ENCODE measurements around the gene TTC39B.

TTC39B gene

DNA sequence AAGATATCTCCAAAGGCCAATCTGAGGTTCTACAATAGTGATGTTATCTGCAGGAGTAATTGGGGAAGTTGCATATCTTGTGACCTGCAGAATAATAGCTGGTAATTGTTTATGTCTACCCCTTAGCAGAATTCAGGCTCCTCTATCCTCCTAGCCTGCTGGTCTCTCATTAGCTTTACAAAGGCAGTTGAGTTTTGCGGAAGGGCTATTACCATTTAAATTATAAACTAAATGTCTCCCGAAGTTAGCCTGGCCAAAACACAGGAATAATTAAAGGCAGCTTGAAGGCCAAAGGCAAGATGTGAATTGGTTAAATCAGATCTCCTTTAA lies 168.7 kb downstream of the TTC39B start:
- TF ChIP-seq, protein P1, sequence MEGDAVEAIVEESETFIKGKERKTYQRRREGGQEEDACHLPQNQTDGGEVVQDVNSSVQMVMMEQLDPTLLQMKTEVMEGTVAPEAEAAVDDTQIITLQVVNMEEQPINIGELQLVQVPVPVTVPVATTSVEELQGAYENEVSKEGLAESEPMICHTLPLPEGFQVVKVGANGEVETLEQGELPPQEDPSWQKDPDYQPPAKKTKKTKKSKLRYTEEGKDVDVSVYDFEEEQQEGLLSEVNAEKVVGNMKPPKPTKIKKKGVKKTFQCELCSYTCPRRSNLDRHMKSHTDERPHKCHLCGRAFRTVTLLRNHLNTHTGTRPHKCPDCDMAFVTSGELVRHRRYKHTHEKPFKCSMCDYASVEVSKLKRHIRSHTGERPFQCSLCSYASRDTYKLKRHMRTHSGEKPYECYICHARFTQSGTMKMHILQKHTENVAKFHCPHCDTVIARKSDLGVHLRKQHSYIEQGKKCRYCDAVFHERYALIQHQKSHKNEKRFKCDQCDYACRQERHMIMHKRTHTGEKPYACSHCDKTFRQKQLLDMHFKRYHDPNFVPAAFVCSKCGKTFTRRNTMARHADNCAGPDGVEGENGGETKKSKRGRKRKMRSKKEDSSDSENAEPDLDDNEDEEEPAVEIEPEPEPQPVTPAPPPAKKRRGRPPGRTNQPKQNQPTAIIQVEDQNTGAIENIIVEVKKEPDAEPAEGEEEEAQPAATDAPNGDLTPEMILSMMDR (conservative IDR thresholded peaks at IDR 0.05; ENCODE audit: low read length), result no peak
- DNase-seq (ENCODE audit: low read depth), result no peak
- H3K4me3 ChIP-seq (ENCODE audit: low read length), result no peak overlapping the region

DNA sequence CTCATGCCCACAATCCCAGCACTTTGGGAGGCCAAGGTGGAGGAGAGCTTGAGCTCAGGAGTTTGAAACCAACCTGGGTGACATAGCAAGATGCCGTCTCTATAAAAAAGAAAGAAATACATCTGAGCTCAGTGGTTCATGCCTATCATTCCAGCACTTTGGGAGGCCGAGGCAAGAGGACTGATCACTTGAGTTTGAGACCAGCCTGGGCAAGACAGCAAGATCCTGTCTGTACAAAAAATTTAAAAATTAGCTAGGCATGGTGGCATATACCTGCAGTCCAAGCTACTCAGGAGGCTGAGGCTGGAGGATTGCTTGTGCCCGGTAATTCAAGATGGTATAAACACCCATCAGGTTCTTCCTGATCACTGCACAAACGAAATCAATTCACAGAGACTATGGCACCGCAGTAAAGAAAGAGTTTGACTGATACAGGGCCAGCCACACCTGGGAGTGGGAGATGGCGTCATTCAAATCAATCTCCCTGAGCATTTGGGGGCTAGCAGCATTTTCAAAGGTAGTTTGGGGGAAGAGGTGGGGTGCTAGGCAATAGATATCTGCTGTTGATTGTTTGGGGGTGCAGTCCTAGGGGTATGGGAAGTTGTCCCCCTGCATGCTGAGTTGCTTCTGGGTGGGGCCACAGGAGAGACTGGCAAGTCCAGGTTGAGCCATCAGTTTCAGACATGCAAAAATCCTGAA lies 169.2 kb downstream of the TTC39B start:
- no peak for DNase-seq (ENCODE audit: low read depth)
- no peak overlapping the region for H3K4me3 ChIP-seq (ENCODE audit: low read length)
- TF ChIP-seq, protein P1 (conservative IDR thresholded peaks at IDR 0.05; ENCODE audit: low read length), result no peak

DNA sequence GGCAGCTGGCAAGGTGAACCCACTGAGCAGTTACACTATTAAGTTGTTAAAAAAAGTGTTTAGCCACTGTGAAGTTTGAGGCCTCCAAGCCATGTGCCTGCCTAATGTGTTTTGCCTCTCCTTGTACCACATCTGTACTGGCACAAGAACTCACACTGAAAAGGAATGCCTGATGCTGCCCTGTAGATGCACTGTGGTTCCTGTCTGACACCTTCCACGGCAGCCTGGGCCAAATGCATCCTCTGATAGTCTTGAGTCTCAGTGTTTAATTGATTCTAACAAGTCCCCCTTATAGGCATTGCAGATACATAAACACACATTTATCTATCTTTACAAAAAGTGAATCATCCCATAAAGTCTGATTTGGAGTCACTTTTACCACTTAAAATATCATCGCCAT lies 169.9 kb downstream of the TTC39B start:
- no peak overlapping the region for H3K4me3 ChIP-seq (ENCODE audit: low read length)
- TF ChIP-seq, protein P1 (conservative IDR thresholded peaks at IDR 0.05; ENCODE audit: low read length), result no peak
- no peak for DNase-seq (ENCODE audit: low read depth)

DNA sequence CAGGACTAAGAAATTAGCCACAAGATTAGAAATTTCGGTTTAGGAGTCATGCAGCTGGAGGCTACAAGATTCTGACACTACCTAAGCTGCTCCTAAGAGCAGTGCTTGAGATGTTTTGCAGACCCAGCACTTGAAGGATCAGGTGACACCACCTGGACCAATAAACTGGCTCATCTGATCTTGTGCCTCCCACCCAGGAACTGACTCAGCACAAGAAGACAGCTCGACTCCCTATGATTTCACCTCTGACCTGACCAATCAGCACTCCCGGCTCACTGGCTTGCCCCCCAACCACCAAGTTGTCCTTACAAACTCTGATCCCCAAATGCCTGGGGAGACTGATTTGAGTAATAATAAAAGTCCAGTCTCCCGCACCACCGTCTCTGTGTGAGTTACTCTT lies 170.4 kb downstream of the TTC39B start:
- TF ChIP-seq, protein P1 (conservative IDR thresholded peaks at IDR 0.05; ENCODE audit: low read length), result no peak
- no peak for DNase-seq (ENCODE audit: low read depth)
- H3K4me3 ChIP-seq (ENCODE audit: low read length), result no peak overlapping the region

DNA sequence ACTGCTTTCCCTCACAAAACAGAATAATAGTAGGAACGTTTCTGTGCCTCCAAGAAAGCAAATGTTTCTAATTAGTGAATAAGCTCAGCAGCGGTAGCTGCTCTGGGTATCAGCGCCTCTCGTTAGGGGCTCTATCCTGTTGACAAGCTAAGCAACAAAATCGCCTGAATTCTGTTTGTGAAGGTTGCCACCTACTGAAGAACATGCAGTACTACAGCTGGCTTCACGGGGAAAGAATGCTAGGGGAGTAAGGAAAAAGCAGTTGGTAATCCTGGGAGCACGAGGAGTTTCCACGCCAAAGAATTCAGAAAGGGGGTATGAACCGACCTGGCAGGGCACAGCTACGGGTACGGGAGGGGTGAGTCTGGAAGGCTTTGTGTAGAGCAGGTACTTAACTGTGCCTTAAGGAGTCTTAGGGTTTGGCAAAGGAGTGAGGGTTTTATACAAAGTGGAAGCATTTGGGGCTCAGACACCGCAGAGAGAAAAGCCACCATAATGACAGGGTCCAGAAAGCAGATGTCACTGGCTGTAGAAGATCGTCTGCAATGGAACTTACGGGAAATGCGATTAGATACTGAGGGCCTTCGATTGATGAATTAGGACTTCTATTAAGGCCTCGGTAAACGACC lies 171.7 kb downstream of the TTC39B start:
- peak overlapping the region; percentile 46 for H3K4me3 ChIP-seq (ENCODE audit: low read length)
- peak; percentile 80 for DNase-seq (ENCODE audit: low read depth)
- TF ChIP-seq, protein P1 (conservative IDR thresholded peaks at IDR 0.05; ENCODE audit: low read length), result peak; percentile 96

DNA sequence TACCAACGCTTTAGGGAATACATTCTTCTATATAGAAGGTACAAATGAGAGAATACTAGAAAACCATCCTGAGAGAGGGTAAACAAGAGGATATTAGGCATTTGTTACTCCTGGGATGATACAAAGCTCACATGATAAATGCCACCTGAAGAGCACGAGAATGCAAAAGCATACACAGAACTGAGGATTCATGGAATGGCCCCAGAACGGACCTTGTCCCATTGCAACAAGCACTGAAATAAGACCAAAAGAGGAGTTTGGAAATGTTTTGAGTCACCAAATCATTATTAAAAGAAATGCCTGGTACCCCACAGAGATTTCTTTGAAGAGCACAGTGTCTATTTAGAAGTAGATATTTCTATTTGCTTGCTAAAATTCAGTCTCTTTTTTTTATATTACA lies 173.5 kb downstream of the TTC39B start:
- DNase-seq (ENCODE audit: low read depth), result no peak
- TF ChIP-seq, protein P1 (conservative IDR thresholded peaks at IDR 0.05; ENCODE audit: low read length), result no peak
- no peak overlapping the region for H3K4me3 ChIP-seq (ENCODE audit: low read length)

DNA sequence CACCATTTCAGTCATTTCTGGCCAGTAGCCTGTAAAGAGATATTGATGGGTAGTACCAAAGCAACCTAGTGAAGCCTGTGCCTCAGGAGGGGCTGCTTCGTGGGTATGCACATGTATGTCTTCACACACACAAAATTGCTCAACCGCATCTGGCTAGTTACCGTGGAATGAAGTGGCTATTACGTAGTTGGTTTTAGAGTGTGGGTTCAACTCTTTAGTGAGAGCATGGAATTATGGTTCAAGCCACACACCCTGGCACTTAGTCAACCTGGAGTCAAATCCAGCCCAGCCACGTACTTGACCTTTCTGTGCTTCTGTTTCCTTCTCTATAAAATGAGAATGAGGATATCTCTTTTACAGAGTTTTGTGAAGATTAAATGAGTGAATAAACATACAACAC lies 174.9 kb downstream of the TTC39B start:
- TF ChIP-seq, protein P1 (conservative IDR thresholded peaks at IDR 0.05; ENCODE audit: low read length), result no peak
- DNase-seq (ENCODE audit: low read depth), result no peak
- H3K4me3 ChIP-seq (ENCODE audit: low read length), result no peak overlapping the region

All from AG10803 (cell line).